ENCODE results near the gene CPNE9.

DNA sequence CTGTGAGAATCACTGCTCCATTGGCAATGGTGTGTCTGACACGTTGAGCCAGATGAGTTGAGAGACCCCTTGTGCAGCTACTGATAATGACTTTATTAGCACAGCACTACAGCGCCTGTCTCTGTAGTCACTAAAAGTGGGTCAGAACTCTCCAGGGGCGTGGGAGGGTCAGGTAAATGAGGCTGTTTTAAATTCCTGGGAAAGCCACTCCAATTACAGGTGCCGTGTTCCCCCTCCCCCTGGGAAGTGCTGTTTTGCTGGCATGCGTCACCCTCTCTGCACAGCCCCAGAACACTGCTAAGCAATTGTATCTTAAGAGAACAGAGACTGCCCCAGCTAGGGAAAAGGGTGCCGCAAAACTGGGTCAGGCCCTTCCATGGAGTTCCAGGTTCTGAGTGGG lies 21.5 kb upstream of the CPNE9 start:
- TF ChIP-seq, protein P1, sequence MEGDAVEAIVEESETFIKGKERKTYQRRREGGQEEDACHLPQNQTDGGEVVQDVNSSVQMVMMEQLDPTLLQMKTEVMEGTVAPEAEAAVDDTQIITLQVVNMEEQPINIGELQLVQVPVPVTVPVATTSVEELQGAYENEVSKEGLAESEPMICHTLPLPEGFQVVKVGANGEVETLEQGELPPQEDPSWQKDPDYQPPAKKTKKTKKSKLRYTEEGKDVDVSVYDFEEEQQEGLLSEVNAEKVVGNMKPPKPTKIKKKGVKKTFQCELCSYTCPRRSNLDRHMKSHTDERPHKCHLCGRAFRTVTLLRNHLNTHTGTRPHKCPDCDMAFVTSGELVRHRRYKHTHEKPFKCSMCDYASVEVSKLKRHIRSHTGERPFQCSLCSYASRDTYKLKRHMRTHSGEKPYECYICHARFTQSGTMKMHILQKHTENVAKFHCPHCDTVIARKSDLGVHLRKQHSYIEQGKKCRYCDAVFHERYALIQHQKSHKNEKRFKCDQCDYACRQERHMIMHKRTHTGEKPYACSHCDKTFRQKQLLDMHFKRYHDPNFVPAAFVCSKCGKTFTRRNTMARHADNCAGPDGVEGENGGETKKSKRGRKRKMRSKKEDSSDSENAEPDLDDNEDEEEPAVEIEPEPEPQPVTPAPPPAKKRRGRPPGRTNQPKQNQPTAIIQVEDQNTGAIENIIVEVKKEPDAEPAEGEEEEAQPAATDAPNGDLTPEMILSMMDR (IDR thresholded peaks at IDR 0.05; ENCODE audit: insufficient read depth, low read depth, low read length) = no peak
- TF ChIP-seq EZH2 (IDR thresholded peaks at IDR 0.05; ENCODE audit: insufficient read depth, low read length) = no peak
